ENCODE data around the gene MSMP. TPM values are rescaled to one million over a fixed set of nuclear protein-coding genes. Genes with fewer than 3 reads are reported as not detected.

The MSMP gene
- total RNA-seq, 1 experiment from 2014 or later = 2.1 TPM

DNA sequence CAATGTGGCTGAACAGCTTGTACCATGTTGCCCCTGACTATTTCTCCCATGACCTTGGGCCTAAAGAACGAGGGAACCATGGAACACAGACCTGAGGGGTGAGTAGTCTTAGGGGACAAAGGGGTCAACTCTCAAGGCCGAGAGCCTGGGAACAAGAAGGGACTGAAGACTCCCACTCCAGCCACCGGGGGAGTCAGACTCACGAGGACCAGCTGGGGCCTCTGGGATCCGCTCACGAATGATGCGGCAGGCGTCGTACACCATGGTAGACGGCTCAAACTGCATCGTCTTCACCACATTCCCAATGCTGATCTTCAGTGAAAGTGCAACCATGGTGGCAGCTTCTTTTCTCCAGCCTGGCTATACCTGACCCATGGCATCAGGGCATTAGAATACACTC, 28.7 kb downstream of the MSMP start:
- Mint-ChIP-seq H3K4me3 (no peak overlapping the region), H3K27ac (no peak overlapping the region), H3K36me3 (peaks cover 41% of the 10 kb centered on the region), H3K9me3 (no peaks in the 10 kb centered on the region), H3K4me1 (no peaks in the 10 kb centered on the region; the same call in 1 of the 2 replicates), H3K27me3 (ENCODE audit: low read depth) (no peaks in the 10 kb centered on the region)
- ChIA-PET CTCF (interaction anchor here (1.2 to 8.3 kb wide), 4 partner anchors 11 to 65 kb away, joined by 3 to 103 read pairs (median 13); partner anchors contain the start of gene ARHGEF39), POLR2A (no interaction called here)
- DNase-seq (ENCODE audit: low spot score) (no peak), ATAC-seq (no peak)
- no peak for TF ChIP-seq JUN (CRISPR knock-in tag; IDR thresholded peaks at IDR 0.05)
- TF ChIP-seq ATF1 (CRISPR knock-in tag; IDR thresholded peaks at IDR 0.05) = no peak
- TF ChIP-seq ZNF416 (CRISPR knock-in tag; IDR thresholded peaks at IDR 0.05) = no peak
- TF ChIP-seq IRF2 (CRISPR knock-in tag; IDR thresholded peaks at IDR 0.05; ENCODE audit: borderline replicate concordance, low read depth) = no peak
- TF ChIP-seq, protein P1, sequence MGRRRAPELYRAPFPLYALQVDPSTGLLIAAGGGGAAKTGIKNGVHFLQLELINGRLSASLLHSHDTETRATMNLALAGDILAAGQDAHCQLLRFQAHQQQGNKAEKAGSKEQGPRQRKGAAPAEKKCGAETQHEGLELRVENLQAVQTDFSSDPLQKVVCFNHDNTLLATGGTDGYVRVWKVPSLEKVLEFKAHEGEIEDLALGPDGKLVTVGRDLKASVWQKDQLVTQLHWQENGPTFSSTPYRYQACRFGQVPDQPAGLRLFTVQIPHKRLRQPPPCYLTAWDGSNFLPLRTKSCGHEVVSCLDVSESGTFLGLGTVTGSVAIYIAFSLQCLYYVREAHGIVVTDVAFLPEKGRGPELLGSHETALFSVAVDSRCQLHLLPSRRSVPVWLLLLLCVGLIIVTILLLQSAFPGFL (CRISPR knock-in tag; IDR thresholded peaks at IDR 0.05; ENCODE audit: borderline replicate concordance) = no peak
- TF ChIP-seq RORB (CRISPR knock-in tag; IDR thresholded peaks at IDR 0.05) = no peak
- no peak for TF ChIP-seq ZNF263 (CRISPR knock-in tag; IDR thresholded peaks at IDR 0.05; ENCODE audit: low read depth)
- TF ChIP-seq, protein P2, sequence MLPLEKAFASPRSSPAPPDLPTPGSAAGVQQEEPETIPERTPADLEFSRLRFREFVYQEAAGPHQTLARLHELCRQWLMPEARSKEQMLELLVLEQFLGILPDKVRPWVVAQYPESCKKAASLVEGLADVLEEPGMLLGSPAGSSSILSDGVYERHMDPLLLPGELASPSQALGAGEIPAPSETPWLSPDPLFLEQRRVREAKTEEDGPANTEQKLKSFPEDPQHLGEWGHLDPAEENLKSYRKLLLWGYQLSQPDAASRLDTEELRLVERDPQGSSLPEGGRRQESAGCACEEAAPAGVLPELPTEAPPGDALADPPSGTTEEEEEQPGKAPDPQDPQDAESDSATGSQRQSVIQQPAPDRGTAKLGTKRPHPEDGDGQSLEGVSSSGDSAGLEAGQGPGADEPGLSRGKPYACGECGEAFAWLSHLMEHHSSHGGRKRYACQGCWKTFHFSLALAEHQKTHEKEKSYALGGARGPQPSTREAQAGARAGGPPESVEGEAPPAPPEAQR (CRISPR knock-in tag; IDR thresholded peaks at IDR 0.05) = no peak
- no peak for TF ChIP-seq FOXK1 (CRISPR knock-in tag; IDR thresholded peaks at IDR 0.05)
- no peak for TF ChIP-seq ARID4B (CRISPR knock-in tag; IDR thresholded peaks at IDR 0.05; ENCODE audit: borderline replicate concordance)
- no peak for TF ChIP-seq ZNF138 (CRISPR knock-in tag; conservative IDR thresholded peaks at IDR 0.05)
- no peak for TF ChIP-seq NFYB (CRISPR knock-in tag; conservative IDR thresholded peaks at IDR 0.05; ENCODE audit: low read depth)
- TF ChIP-seq USF2 (CRISPR knock-in tag; IDR thresholded peaks at IDR 0.05) = no peak
- no peak for TF ChIP-seq ESRRA (CRISPR knock-in tag; IDR thresholded peaks at IDR 0.05; ENCODE audit: borderline replicate concordance)
- TF ChIP-seq ZNF671 (CRISPR knock-in tag; IDR thresholded peaks at IDR 0.05) = no peak
- no peak for TF ChIP-seq MLX (CRISPR knock-in tag; IDR thresholded peaks at IDR 0.05)

DNA sequence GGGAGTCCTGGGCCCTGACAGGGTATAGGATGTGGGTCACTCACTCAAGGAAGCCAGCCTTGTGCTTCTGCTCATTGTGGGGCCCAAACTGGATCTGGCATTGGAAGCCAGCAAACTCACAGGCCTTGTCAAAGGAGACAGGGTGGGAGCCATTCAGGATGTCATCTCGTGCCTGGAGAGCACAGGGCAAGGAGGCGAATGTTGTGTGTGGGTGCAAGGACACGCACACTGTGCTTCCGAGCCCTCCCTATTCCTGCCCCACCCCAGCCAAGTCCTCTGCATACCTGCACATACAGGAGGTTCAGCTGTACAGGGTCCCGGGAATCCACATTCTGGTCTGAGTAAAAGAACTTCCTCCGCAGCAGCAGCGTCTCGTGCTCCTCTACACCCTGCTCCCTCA, 30.2 kb downstream of the MSMP start:
- Mint-ChIP-seq H3K27me3 (ENCODE audit: low read depth) (no peaks in the 10 kb centered on the region), H3K27ac (no peak overlapping the region), H3K9me3 (no peaks in the 10 kb centered on the region), H3K4me1 (no peaks in the 10 kb centered on the region; the same call in 1 of the 2 replicates), H3K4me3 (no peak overlapping the region), H3K36me3 (peaks cover 55% of the 10 kb centered on the region)
- ChIA-PET CTCF (no interaction called here), POLR2A (no interaction called here)
- DNase-seq (ENCODE audit: low spot score) (no peak), ATAC-seq (no peak)
- TF ChIP-seq ZBTB21 (CRISPR knock-in tag; IDR thresholded peaks at IDR 0.05; ENCODE audit: borderline replicate concordance) = no peak
- TF ChIP-seq FOXJ3 (CRISPR knock-in tag; IDR thresholded peaks at IDR 0.05; ENCODE audit: borderline replicate concordance) = no peak

All from WTC11 (cell line).